GM12892 (cell line): ENCODE results near the gene MYO10.

Experiments
- POLR2A ChIP-seq: IDR thresholded peaks from 2 replicates; pipeline ENCODE4 v1.6.1; 2011; ENCODE audit warnings: low read depth, low read length, control low read depth
- POLR2AphosphoS5 ChIP-seq: IDR thresholded peaks from 2 replicates; pipeline ENCODE4 v1.6.1; 2011; ENCODE audit warnings: low read depth, low read length, control low read depth
- TAF1 ChIP-seq: IDR thresholded peaks from 2 replicates; pipeline ENCODE4 v1.6.1; 2011; ENCODE audit warnings: low read depth, mild to moderate bottlenecking, control low read depth, low read length, borderline replicate concordance

GRCh38 chr5:16681876-16682275, 254.2 kb downstream of the MYO10 start:
- TF ChIP-seq POLR2A: no peak
- TF ChIP-seq TAF1: no peak
- TF ChIP-seq POLR2AphosphoS5: no peak
